Tongue (tissue), 2 donors: ENCODE results near the gene TMEM132E. TPM values are rescaled to one million over a fixed set of nuclear protein-coding genes. Genes with fewer than 3 reads are reported as not detected.

ENCODE experiments used
- DNase-seq: peaks from one replicate; pipeline ENCODE4 v3.0.0-alpha.2; 2015
- total RNA-seq: library from RNA; depleted of rRNA; stranded (reverse); fragments of >200 nt; gene quantifications from one replicate; pipeline ENCODE4 v1.2.3, GENCODE V29; 2014

The TMEM132E gene
- total RNA-seq, 1 donor from 2014 or later = 0.82 TPM

DNA sequence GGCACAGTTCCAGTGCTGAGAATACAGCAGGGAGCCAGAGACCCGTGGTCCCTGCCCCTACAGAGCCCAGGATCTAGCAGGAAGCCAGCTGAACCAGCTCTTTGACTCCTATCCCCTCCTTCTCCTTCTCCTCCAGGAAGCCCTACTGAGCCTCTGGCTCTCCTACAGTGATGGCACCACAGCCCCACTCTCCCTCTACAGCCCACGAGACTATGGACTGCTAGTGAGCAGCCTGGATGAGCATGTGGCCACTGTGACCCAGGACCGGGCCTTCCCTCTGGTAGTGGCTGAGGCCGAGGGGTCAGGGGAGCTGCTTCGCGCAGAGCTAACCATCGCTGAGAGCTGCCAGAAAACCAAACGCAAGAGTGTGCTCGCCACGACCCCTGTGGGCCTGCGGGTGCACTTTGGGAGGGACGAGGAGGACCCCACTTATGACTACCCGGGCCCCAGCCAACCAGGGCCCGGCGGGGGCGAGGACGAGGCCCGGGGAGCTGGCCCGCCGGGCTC, 57.7 kb downstream of the TMEM132E start:
- no peak for DNase-seq

DNA sequence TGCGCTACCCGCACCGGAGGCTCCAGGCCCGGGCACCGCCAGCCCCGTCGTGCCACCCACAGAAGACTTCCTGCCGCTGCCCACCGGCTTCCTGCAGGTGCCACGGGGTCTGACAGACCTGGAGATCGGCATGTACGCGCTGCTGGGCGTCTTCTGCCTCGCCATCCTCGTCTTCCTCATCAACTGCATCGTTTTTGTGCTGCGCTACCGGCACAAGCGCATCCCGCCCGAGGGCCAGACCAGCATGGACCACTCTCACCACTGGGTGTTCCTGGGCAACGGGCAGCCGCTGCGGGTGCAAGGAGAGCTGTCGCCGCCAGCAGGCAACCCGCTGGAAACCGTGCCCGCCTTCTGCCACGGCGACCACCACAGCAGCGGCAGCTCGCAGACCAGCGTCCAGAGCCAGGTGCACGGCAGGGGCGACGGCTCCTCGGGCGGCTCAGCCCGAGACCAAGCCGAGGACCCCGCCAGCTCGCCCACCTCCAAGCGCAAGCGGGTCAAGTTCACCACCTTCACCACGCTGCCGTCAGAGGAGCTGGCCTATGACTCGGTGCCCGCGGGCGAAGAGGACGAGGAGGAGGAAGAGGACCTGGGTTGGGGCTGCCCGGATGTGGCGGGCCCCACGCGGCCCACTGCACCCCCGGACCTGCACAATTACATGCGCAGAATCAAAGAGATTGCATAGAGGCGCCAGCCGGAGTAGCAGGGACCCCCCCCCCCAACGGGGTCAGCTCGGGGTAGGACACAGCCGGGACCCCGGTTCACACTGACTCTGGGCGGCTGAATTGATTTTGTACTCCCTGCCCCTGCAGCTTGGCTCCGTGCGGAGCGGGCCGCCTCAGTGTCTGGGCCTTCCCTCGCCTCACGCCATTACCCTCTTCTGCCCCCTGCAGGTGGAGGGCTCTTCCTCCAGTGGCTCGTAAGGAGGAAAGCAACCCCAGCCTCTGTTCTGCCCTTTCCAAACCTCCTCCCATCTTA, 58.5 kb downstream of the TMEM132E start:
- peak; percentile 87 for DNase-seq

GRCh38 chr17:34638526-34639260, 59.3 kb downstream of the TMEM132E start:
- no peak for DNase-seq

GRCh38 chr17:34639706-34640425, 60.5 kb downstream of the TMEM132E start:
- DNase-seq = peak; percentile 83

DNA sequence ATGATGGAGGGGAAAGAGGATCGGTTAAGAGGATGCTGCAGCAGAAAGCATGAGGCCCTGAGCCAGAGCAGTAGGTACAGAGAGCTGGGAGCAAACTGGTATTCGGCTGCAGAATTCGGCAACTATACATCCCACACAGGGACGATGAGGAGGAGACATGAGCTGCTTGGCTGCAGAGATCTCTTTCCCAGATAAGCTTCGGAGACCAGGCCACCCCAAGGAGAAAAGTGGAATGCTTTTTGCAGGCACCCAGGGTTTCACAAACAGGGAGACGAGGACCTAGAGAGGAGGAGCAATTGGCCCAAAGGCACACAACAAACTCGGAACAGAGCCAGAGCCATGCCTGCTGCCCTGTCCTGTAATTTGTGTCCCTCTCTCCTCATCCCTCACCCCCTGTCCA, 62.0 kb downstream of the TMEM132E start:
- no peak for DNase-seq

GRCh38 chr17:34644941-34645550, 65.7 kb downstream of the TMEM132E start:
- peak; percentile 39 for DNase-seq

DNA sequence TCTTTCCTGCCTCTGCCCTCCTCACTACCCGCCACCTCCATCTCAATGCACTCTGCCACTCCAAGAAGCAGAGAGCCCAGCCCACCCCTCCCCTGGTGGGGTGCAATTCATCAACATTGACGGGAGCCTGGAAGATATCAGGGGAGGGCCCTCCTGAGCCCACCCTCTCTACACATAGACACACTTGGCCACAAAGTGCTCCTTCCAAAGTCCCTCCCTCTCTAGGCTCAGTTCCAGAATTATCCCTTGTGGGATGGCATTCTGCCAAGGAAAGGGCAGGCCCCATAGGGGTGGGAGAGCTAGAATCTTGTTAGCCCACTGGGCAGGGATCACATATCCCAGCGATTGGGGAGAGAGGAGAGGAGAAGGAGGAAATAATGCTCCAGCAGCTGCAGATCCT, 66.2 kb downstream of the TMEM132E start:
- peak; percentile 83 for DNase-seq

GRCh38 chr17:34647511-34647910, 68.1 kb downstream of the TMEM132E start:
- no peak for DNase-seq

GRCh38 chr17:34650051-34650750, 70.8 kb downstream of the TMEM132E start:
- no peak for DNase-seq

GRCh38 chr17:34651402-34651811, 72.0 kb downstream of the TMEM132E start:
- no peak for DNase-seq

DNA sequence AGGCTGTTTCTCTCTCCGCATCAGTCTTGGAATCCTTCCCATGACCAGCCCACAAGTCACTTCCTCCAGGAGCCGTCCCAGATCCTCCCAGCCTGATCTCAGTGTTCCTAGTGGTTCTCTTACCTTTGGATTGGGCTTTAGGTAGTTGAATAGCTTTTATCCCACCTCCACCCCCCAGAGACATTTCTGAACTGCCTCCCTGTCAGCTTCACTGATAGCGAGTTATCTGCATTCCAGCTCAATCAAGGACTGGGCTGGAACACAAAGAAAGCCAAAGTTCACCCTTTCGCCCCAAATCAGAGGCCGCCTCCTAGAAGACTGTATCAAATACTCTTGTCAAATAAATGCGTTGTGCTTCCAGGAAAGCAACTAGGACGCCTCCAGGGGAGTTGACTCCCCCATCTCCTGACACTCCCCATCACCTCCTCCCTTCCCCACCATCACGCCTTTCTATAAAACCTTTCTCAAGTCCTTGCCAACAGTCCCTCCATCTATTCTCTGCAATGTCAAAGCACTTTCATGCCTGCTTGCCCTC, 72.7 kb downstream of the TMEM132E start:
- no peak for DNase-seq

DNA sequence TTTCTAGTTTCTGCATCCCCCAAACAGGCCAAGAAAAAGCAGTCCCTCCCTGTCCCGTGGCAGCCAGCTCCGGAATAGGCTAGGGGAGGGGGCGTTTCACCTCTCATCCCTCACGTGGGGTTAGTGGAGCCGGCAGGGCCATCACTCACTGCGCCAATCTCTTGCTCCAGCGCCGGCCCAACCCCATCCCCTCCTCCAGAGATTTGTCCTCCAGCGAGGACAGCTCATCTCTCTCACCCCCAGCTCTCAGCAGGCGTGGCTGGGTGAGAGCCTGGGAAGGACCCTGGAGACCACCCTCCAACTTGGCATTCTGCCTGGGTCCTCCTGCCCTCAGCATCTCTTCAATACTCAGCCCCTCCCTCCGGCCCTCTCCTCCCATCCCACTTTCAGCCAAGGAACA, 74.1 kb downstream of the TMEM132E start:
- DNase-seq = no peak

- DNase-seq = no peak
Measured at GRCh38 chr17:34654276-34654880, 75.0 kb downstream of the TMEM132E start.

- no peak for DNase-seq
Measured at GRCh38 chr17:34654881-34655276, 75.5 kb downstream of the TMEM132E start.

GRCh38 chr17:34656801-34657200, 77.4 kb downstream of the TMEM132E start:
- no peak for DNase-seq

DNA sequence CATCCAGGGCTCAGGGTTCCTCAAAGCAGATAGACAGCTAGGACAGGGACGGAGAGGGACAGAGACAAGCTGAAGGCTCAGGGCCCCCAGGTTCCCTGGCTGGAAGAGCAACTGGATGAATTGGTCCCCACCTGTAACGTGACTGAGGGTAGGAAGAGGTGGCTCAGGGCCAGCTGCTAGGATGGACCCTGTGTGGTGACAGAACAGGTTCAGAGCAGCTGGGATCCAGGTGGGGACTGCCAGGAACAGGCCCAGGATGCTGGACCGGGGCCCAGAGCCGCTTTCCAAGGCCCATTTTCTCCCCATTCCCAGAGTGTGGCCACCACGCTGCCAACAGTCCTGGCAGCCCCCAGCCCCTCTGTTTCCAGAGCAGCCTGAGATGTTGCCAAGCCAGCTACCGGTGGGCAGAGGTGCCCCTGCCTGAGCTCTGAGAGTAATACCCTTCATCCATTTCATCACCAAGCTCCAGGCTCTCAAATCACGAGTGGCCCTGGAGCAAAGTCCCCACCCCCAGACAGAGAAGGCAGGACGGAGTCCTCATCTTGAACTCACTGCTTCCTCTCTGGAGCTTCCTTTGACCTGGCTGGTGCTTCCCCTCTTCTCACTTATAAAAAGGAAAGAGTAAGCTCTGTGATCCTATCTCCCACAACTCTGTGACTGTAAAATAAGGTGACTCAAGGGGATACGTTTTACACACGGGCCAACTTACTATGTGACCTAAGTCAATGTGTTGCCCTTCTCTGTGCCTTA, 79.6 kb downstream of the TMEM132E start:
- DNase-seq = no peak

- no peak for DNase-seq
Measured at GRCh38 chr17:34663714-34664113, 84.3 kb downstream of the TMEM132E start.

- no peak for DNase-seq
Measured at GRCh38 chr17:34665150-34665806, 85.9 kb downstream of the TMEM132E start.
